HG02678 (cell line): ENCODE results near the gene PRR5.

ENCODE experiments used
- ATAC-seq: cut with Tn5 transposase; IDR thresholded peaks from one replicate; pipeline ENCODE4 v1.9.1; 2021; ENCODE audit warnings: mild to moderate bottlenecking, moderate library complexity; ENCODE audit not compliant: unreplicated experiment

The PRR5 gene

GRCh38 chr22:44782363-44782963 is 80.5 kb downstream of the PRR5 start:
- ATAC-seq = no peak

DNA sequence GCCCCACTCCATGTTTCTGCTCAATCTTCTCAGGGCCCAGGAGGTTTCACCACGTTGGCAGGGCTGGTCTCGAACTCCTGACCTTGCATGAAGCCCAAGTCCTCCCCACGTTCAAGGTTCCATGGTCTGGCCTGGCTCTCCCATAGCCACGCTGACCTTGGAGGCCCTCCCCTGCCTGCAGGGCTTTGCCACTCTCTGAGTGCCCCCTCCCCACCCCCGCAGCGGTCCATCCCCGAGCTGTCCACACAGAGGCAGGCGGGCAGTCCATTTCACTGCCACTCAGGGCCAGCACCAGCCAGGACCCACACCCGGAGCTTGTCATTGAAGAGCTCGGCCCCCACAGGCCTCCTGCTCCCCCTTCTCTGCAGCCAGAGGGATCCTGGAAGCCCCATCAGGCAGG is 81.1 kb downstream of the PRR5 start:
- no peak for ATAC-seq

GRCh38 chr22:44783581-44783980 is 81.6 kb downstream of the PRR5 start:
- no peak for ATAC-seq

DNA sequence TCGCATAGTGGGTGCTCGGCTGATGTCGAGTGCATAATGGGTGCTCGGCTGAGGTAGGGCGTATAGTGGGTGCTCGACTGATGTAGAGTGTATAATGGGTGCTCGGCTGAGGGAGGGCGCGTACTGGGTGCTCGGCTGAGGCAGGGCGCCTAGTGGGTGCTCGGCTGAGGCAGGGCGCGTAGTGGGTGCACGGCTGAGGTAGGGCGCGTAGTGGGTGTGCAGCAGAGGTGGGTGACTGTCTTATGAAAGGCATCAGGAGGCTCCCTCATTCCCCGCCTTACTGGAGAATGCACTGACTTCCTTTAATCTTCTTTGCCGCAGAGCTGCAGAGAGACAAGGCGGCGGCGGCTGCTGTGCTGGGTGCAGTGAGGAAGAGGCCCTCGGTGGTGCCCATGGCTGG is 84.1 kb downstream of the PRR5 start:
- no peak for ATAC-seq

- no peak for ATAC-seq
These were observed 84.6 kb downstream of the PRR5 start for GRCh38 chr22:44786610-44787009.
